ENCODE measurements around the gene ANK3.

ANK3 gene

GRCh38 chr10:60029475-60029874 lies 360.2 kb downstream of the ANK3 start:
- DNase-seq (ENCODE audit: low spot score) = no peak

- no peak for DNase-seq (ENCODE audit: low spot score)
These were observed 361.6 kb downstream of the ANK3 start for GRCh38 chr10:60028081-60028480.

- no peak for DNase-seq (ENCODE audit: low spot score)
These were observed 364.4 kb downstream of the ANK3 start for GRCh38 chr10:60025279-60025678.

- no peak for DNase-seq (ENCODE audit: low spot score)
These were observed 365.2 kb downstream of the ANK3 start for GRCh38 chr10:60024506-60024905.

- no peak for DNase-seq (ENCODE audit: low spot score)
These were observed 366.4 kb downstream of the ANK3 start for GRCh38 chr10:60023155-60023877.

- DNase-seq (ENCODE audit: low spot score) = no peak
These were observed 368.3 kb downstream of the ANK3 start for GRCh38 chr10:60021361-60021760.

GRCh38 chr10:60016794-60017193 lies 372.9 kb downstream of the ANK3 start:
- no peak for DNase-seq (ENCODE audit: low spot score)

GRCh38 chr10:60009710-60010383 lies 379.8 kb downstream of the ANK3 start:
- DNase-seq (ENCODE audit: low spot score) = no peak

- no peak for DNase-seq (ENCODE audit: low spot score)
These were observed 380.4 kb downstream of the ANK3 start for GRCh38 chr10:60009276-60009675.

GRCh38 chr10:60008816-60009215 lies 380.9 kb downstream of the ANK3 start:
- DNase-seq (ENCODE audit: low spot score) = no peak

GRCh38 chr10:60006062-60006461 lies 383.6 kb downstream of the ANK3 start:
- DNase-seq (ENCODE audit: low spot score) = no peak

GRCh38 chr10:60003651-60004523 lies 385.8 kb downstream of the ANK3 start:
- DNase-seq (ENCODE audit: low spot score) = no peak

- no peak for DNase-seq (ENCODE audit: low spot score)
These were observed 388.9 kb downstream of the ANK3 start for GRCh38 chr10:60000747-60001146.

GRCh38 chr10:59997827-59998525 lies 391.7 kb downstream of the ANK3 start:
- no peak for DNase-seq (ENCODE audit: low spot score)

GRCh38 chr10:59995862-59996261 lies 393.8 kb downstream of the ANK3 start:
- no peak for DNase-seq (ENCODE audit: low spot score)

GRCh38 chr10:59993931-59994330 lies 395.7 kb downstream of the ANK3 start:
- DNase-seq (ENCODE audit: low spot score) = no peak

- no peak for DNase-seq (ENCODE audit: low spot score)
These were observed 398.0 kb downstream of the ANK3 start for GRCh38 chr10:59991661-59992060.

- DNase-seq (ENCODE audit: low spot score) = no peak
These were observed 398.6 kb downstream of the ANK3 start for GRCh38 chr10:59991117-59991516.

GRCh38 chr10:59985639-59986038 lies 404.0 kb downstream of the ANK3 start:
- no peak for DNase-seq (ENCODE audit: low spot score)

GRCh38 chr10:59984415-59984814 lies 405.3 kb downstream of the ANK3 start:
- DNase-seq (ENCODE audit: low spot score) = no peak

- no peak for DNase-seq (ENCODE audit: low spot score)
These were observed 409.3 kb downstream of the ANK3 start for GRCh38 chr10:59980356-59980755.

- no peak for DNase-seq (ENCODE audit: low spot score)
These were observed 412.2 kb downstream of the ANK3 start for GRCh38 chr10:59977486-59977885.

Data from left forelimb (tissue), 1 donor.